HG03064 (cell line): Measurements from ENCODE around the gene EMP3.
"Not testable (repeated sequence)": the region's sequence is repeated elsewhere in the genome, so short reads cannot be mapped to it uniquely, and the experiment has no call there.

ENCODE experiments used
- ATAC-seq: cut with Tn5 transposase; IDR thresholded peaks from one replicate; pipeline ENCODE4 v1.9.1; 2021; ENCODE audit warnings: low read depth; ENCODE audit not compliant: unreplicated experiment

The EMP3 gene, protein sequence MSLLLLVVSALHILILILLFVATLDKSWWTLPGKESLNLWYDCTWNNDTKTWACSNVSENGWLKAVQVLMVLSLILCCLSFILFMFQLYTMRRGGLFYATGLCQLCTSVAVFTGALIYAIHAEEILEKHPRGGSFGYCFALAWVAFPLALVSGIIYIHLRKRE

GRCh38 chr19:48325265-48325910, at the start of gene EMP3:
Gene EMP3 (plus strand): TSS chr19:48325552. CDS start chr19:48326845, 1,293 bp downstream.
- no peak for ATAC-seq

DNA sequence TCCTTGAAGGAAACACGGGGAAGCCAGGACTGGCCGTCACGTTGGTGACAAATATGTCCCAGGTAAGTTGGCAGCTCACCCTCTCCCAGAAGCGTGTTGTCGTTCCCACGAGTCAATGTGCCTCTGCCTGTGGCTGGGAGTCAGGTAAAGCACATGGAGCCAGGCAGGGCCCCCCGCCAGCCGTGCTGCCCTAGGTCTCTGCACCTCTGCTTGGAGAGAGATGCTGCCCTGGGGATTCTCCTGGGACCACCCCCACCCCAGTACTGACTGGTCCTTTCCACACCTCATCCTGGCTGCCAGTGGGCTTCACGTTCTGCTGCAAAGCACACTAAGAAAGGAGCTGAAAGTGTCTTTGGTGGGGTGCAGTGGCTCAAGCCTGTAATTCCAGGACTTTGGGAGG, 45.6 kb upstream of the EMP3 start:
- ATAC-seq, result no peak

- no peak for ATAC-seq
Observed at GRCh38 chr19:48283908-48284307, 41.4 kb upstream of the EMP3 start.

DNA sequence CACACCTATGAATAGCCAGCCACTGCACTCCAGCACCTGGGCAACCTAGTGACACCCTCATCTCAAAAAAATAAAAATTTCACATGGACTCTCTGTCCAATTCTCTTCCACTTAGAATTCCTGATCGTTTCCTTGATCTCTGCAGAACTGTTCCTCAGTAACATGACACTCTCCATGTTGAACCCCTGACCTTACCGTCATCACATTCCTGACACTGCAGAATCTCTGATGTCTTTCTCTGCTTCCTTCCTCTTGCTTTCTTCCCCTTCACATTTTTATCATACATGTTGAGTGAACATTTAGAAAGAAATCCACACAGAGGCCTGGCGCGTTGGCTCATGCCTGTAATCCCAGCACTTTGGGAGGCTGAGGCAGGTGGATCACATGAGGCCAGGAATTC, 40.5 kb upstream of the EMP3 start:
- ATAC-seq, result no peak

DNA sequence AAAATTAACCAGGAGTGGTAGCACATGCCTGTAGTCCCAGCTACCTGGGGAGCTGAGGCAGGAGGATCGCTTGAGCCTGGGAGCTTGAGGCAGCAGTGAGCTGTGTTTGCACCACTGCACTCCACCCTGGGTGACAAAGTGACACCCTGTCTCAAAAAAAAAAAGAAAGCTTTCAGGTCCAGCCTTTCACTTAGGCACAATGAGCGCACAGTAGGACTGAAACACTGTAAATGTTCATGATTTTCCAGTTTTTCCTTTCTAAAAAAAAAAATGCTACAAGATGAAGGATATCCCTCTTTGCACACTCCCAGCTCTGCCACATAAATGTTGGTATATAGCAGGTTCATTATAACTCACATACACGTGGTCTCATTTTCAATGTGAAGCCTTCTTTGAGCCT, 37.6 kb upstream of the EMP3 start:
- no peak for ATAC-seq

- ATAC-seq, result no peak
Observed at GRCh38 chr19:48290401-48290770, 35.0 kb upstream of the EMP3 start.

DNA sequence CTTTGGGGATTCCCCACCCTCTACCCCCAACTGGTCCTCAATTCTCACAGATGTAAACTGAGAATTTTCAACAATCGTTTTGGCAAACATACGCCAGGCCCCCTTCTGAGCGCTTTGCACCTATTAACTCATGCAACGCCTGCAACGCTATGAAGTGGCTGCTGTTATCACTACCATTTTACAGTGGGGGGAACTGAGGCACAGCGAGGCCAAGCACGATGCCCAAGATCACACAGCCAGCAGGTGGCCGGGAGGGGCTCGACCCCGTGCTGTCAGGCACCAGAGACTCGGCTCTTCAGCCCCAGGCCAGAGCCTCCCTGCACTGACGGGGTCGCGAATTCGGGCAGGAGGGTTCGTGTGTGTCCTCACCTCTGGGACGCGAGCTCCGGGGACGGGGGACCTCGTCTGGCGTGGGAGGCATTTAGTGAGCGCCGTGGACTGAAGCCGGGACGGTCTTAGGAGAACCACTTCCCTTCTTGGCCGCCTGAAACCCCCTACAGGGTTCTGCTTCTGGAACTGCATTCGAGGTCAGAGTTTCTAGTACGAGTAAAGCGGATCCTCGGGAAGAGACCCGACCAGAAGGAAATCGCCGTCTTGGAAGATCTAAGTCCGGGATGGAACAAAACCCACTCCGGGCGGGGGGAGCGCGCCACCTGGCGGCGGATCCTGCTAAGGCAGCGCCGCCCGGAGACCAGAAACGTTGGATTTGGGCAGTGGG, 34.4 kb upstream of the EMP3 start:
- no peak for ATAC-seq

GRCh38 chr19:48291489-48291815, 33.9 kb upstream of the EMP3 start:
- ATAC-seq, result not testable (repeated sequence)

DNA sequence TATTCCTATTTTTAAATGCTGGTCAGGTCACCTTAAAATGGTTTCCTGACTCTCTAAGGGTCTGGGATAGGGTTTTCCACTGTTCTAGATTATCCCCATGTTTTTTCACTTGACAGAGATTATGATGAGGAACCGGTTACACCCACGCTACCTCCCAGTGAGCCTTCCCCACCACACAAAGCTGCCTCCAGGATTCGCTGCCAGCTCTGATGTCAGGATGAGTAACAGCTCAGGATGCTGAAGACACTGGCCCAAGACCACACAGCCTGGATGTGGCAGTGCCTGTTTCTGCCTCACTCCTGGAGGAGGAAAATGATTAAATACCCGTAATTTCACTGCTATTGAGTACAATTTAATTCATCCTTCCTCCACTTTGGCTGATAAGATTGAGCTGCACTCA, 32.6 kb upstream of the EMP3 start:
- ATAC-seq, result no peak

- no peak for ATAC-seq
Observed at GRCh38 chr19:48295458-48295857, 29.9 kb upstream of the EMP3 start.

DNA sequence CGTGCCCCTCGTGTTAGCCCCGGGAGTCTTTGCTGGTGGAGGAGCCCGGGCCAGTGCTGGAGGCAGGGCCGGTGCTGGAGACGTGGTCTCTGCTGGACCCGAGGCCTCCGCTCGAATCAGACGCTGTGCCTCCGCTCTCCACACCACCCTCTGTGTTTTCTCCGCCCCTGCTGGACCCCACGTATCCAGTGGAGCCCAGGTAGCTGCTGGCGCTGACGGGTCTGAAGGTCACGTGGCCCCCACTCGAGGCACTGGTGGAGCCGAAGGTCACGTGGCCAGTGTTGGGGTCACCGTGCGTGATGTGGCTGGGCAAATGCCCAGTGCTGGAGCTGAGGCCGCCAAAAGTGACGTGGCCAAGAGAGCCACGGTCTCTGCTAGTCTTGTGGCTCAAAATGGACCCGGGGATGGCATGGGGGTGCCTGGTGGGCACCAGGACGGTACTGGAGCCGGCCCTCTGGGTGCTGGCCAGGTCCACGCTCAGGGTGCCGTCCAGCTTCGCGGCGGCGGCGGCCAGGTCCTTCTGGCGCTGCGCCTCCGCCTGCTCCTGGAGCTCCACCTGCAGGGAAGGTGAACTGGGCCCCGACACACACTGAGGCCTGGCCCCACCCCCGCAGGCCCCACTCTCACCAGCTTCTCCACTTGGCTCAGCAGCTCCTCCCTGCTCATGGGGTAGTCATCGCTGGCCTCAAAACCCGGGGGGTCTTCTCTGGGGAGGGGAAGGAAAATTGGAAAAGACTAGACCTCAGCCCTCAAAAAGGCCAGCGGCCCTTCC, 28.2 kb upstream of the EMP3 start:
- ATAC-seq, result no peak

- ATAC-seq, result no peak
Observed at GRCh38 chr19:48297975-48298374, 27.4 kb upstream of the EMP3 start.

GRCh38 chr19:48301886-48302599, 23.3 kb upstream of the EMP3 start:
- no peak for ATAC-seq

DNA sequence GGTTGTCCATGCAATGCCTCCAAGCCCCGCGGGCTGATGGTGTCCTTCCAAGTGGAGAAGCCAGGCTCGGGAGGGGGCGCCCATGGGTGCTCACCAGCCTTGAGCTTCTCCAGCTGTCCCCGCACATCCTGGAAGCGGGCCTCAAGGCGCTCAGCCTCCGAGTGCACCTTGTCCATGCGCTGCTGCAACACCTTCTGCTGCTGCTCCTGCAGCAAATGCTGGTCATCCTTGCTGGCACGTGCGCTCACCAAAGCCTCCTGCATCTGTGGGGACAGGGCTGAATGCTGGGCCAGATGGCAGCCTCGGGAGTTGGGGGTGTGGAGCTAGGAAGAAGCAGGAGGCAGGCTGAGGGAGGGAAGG, 22.8 kb upstream of the EMP3 start:
- no peak for ATAC-seq

- no peak for ATAC-seq
Observed at GRCh38 chr19:48303367-48303766, 22.0 kb upstream of the EMP3 start.

- no peak for ATAC-seq
Observed at GRCh38 chr19:48303866-48304265, 21.5 kb upstream of the EMP3 start.

GRCh38 chr19:48308631-48309586, 16.4 kb upstream of the EMP3 start:
- no peak for ATAC-seq

DNA sequence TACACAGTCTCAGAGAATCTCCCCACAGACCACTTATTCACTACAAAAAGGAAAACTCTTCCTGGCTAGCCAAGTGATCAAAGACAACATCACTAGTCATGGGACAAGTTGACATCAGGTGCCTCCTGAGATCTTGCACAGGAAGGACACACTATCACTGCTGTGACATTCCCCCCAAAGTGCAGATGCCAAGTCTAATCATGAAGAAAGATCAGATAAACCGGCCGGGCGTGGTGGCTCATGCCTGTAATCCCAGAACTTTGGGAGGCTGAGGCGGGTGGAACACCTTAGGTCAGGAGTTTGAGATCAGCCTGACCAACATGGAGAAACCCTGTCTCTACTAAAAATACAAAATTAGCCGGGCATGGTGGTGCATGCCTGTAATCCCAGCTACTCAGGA, 15.6 kb upstream of the EMP3 start:
- not testable (repeated sequence) for ATAC-seq

- ATAC-seq, result no peak
Observed at GRCh38 chr19:48310227-48310626, 15.1 kb upstream of the EMP3 start.

DNA sequence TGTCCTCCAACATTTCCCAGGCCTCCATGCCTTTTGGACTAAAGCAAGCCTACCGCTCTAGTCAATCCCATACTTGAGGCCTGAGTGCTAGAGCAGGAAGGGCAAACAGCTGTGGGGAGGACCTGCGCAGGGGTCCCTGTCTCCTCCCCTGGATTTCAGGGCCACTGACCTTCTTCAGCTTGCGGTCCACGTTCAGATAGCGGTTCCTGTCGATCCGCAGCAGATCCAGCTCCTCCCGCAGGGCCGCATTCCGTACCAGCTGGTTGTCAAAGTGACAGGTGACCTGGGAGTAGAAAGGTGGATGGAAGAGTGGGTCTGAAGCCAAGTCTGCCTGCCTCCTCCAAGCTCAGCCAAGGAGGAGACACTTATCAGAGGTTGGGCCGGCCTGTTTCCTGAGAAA, 14.0 kb upstream of the EMP3 start:
- no peak for ATAC-seq
